SK-N-MC (cell line): ENCODE measurements around the gene ST3GAL4.

ENCODE experiments used
- DNase-seq: peaks from one replicate; pipeline ENCODE4 v3.0.0-alpha.2; 2011; ENCODE audit warnings: low read depth, low spot score
- H3K27ac ChIP-seq: fragments of 200-600 bp; sonication (generic); 2 replicates; pipeline ENCODE4 v1.5.1; 2016; ENCODE audit warnings: mixed run types
- H3K36me3 ChIP-seq: fragments of 200-600 bp; sonication (generic); 2 replicates; pipeline ENCODE4 v1.6.1; 2017; ENCODE audit warnings: antibody characterized with exemption, low read length, mixed read lengths; ENCODE audit not compliant: insufficient read depth
- H3K4me3 ChIP-seq: fragments of 200-600 bp; sonication (generic); 2 replicates; pipeline ENCODE4 v1.5.1; 2016
- H3K9ac ChIP-seq: fragments of 200-600 bp; sonication (generic); 2 replicates; pipeline ENCODE4 v1.8.0; 2017; ENCODE audit warnings: mixed run types, mixed read lengths; ENCODE audit not compliant: insufficient read length
- H3K9me3 ChIP-seq: fragments of 200-600 bp; sonication (generic); 2 replicates; pipeline ENCODE4 v1.6.1; 2017; ENCODE audit warnings: low read depth, mild to moderate bottlenecking, antibody characterized with exemption, low read length, moderate library complexity, mixed read lengths
- EZH2 ChIP-seq: fragments of 200-600 bp; sonication (generic); IDR thresholded peaks from one replicate; pipeline ENCODE4 v1.6.1; 2017; ENCODE audit warnings: antibody characterized with exemption
- FOXP2 ChIP-seq: optimal IDR thresholded peaks from 2 replicates; pipeline ENCODE3; 2011; ENCODE audit warnings: mild to moderate bottlenecking, moderate library complexity; ENCODE audit not compliant: insufficient read depth; ENCODE audit errors: extremely low read length, control extremely low read depth
- POLR2AphosphoS5 ChIP-seq: IDR thresholded peaks from 2 replicates; pipeline ENCODE4 v1.6.1; 2012; ENCODE audit warnings: mild to moderate bottlenecking, low read depth, low read length, borderline replicate concordance

Gene ST3GAL4

DNA sequence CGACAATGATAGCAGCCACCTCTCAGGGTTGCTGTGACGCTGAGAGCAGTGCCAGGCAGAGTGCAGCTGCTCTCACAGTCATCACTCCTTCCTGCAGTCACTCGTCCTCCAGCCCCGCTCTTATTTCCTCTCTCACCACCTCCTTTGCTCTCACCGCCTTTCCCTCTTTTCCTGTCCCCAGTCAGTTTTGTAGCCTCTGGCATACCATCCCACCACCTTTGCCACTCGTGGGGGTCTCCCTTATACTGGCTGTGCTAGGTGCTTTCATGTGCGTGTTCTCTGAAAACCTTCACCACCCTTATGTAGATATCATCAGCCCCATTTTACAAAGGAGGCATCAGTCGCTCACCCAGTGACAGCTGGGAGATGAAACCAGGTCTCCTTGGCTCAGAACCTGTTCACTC lies 19.3 kb upstream of the ST3GAL4 start:
- Histone ChIP-seq H3K4me3 (no peak overlapping the region), H3K27ac (no peak overlapping the region), H3K36me3 (no peaks in the 10 kb centered on the region), H3K9me3 (no peaks in the 10 kb centered on the region), H3K9ac (no peak overlapping the region)
- TF ChIP-seq POLR2AphosphoS5 (no peak), FOXP2 (no peak), EZH2 (no peak)
- no peak for DNase-seq

DNA sequence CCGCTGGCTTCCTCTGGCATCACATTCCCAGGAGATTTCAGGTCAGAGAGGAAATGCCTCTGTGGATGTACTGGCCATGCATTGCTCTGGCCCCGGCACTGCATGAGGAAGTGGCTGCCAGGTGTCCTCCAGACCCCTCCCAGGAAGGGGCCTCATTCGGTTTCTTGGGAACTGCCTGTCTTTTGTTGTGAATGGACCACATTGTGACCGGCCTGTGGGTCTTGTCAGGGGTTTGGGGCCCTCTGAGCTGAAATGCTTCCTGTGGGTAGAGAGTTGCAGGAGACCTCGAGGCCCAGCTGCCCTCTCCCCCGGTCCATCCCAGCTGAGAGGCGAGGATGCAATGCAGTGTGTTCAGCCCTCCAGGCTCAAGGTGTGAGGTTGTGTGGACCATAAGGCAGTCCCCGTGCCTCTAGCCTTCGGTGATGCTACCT lies 18.8 kb upstream of the ST3GAL4 start:
- H3K9me3 ChIP-seq = no peaks in the 10 kb centered on the region
- H3K36me3 ChIP-seq = 0 out of 2 replicates have a peak, but pooled peaks cover 3% of the 10 kb centered on the region
- H3K27ac ChIP-seq = no peak overlapping the region
- DNase-seq = no peak
- no peak overlapping the region for H3K4me3 ChIP-seq
- TF ChIP-seq FOXP2 (no peak), EZH2 (no peak)
- no peak overlapping the region for H3K9ac ChIP-seq

DNA sequence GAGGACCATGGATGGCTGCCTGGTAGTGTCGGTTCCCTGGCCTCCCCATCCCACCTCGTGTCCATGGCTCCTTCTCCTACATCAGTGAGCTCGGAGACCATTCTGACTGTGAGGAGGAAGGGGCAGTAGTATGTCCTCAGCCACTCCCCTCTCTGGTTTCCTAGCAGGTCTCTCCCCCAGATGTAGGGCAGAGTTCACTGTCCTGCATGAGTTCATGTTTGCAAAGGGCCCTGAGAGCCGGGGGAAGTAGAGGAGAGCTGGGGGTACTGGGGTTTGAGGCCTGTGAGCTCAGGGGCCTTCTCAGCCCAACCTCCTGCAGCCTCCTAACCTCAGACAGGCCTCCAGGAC lies 18.4 kb upstream of the ST3GAL4 start:
- Histone ChIP-seq H3K9me3 (no peaks in the 10 kb centered on the region), H3K36me3 (0 out of 2 replicates have a peak, but pooled peaks cover 3% of the 10 kb centered on the region), H3K27ac (no peak overlapping the region), H3K9ac (no peak overlapping the region), H3K4me3 (no peak overlapping the region)
- no peak for DNase-seq
- TF ChIP-seq EZH2 = no peak
- TF ChIP-seq POLR2AphosphoS5 = no peak
- TF ChIP-seq FOXP2 = no peak

DNA sequence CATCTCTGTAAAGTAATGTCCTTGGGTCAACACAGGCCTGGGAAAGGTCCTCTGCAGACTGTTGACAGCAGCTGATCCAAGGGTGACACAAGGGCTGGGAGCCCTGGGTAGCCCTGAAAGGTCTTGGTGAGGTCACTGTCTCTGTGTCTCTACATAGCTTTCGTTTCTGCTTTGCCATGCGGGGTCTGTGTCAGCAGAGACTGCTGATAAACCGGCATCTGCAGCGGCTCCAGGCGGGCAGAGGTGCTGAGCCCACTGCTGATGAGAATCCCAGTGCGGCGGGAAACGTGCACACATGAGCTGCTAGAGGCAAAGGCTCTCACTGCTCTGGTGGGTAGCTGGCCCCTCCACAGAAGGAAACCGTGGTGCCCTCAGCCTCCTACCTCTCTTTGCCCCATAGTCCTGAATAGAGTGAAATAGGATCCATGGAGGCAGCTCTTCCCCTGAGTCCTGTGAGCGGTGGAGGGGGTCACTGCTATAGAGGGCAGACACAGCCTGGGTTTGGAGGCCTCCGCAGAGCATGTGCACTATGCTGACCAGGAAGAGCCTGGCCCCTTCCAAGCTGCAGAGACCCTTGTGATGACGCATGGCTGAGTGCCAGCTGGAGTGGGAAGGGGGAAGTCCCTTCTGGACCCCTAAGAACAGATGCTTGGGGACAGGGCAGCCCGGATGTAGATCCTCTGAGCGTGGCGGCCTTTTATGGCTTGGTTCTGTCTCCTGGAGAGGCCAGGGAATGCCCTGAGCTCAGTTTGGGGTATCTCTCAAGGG lies 17.8 kb upstream of the ST3GAL4 start:
- TF ChIP-seq FOXP2 = no peak
- no peak for TF ChIP-seq EZH2
- TF ChIP-seq POLR2AphosphoS5 = no peak
- Histone ChIP-seq H3K9ac (no peak overlapping the region), H3K4me3 (no peak overlapping the region), H3K9me3 (no peaks in the 10 kb centered on the region), H3K27ac (no peak overlapping the region), H3K36me3 (0 out of 2 replicates have a peak, but pooled peaks cover 3% of the 10 kb centered on the region)
- DNase-seq = no peak

DNA sequence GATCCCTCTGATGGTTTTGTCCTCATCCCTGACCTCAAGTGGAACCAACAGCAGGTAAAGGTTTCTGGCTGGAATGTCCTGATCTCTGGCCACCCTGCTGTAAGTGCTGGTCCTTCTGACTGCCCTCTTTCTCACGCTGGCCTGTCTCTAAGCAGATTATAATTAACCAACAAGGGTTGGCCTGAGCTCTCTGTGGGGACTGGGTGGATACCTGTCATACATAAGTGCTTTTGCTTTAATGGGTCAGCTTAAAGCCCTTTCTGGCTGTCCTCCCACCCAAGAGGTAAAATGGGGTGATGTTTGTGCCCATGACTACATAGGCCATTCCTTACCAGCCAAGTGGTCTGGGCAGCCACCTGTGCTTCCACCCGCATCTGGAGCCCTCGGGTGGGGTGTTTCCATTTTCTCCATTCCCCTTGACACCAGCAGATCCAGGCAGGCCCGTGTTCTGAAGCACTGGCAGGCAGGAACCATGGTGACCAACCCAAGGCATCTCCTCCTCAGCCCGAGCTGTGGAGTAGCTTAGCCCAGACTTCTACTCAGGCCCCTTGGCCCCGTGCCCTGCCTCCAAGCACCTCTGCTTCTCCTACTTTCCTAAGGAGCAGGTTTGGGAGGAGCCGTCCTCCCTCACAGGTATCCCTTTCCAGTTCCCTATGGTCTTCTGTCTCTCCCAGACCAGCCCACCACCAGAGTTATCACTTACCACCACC lies 17.0 kb upstream of the ST3GAL4 start:
- TF ChIP-seq EZH2 = no peak
- TF ChIP-seq POLR2AphosphoS5 = no peak
- TF ChIP-seq FOXP2 = no peak
- H3K9me3 ChIP-seq = no peaks in the 10 kb centered on the region
- H3K4me3 ChIP-seq = no peak overlapping the region
- 0 out of 2 replicates have a peak, but pooled peaks cover 3% of the 10 kb centered on the region for H3K36me3 ChIP-seq
- H3K9ac ChIP-seq = no peak overlapping the region
- H3K27ac ChIP-seq = no peak overlapping the region
- DNase-seq = no peak

DNA sequence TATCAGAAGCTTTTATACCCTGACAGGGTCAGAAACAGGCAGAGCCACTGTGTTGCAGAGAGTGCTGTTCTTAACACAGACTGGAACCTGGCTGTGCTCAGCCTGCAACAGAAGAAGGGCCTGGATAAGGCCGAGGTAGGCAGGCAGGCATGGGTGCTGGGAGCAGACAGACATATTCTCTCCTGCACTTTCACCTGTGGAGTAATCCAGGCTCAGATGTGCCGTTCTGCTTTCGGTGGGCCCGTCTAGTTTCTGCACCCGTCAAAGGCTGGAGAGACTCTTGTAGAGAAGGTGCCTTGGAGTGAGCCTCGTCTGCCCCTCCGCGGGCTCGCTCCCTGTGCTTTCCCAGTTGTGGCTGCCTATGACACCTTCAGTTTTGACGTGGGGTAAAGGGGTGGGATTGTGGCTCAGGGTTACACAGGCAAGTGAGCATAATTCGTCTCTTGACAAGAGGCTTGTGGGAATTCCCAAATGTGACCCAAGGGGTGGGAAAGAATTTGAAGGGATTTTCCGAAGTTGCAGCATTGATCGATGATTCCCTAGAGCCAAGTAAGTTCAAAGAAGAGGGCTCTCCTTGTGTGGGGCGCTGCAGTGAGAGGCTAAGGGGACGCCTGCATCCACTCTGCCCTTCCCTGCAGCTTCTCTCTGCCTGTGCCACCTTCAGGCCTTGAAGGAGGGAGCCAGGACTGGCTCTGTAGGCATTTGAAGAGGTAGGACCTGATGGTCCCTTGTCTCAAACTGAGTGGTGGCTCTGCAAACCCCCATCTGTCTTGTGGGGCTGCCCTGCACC lies 16.2 kb upstream of the ST3GAL4 start:
- no peak overlapping the region for H3K9ac ChIP-seq
- TF ChIP-seq EZH2 (no peak), POLR2AphosphoS5 (no peak), FOXP2 (no peak)
- H3K4me3 ChIP-seq = no peak overlapping the region
- DNase-seq = no peak
- 0 out of 2 replicates have a peak, but pooled peaks cover 3% of the 10 kb centered on the region for H3K36me3 ChIP-seq
- no peaks in the 10 kb centered on the region for H3K9me3 ChIP-seq
- H3K27ac ChIP-seq = no peak overlapping the region

DNA sequence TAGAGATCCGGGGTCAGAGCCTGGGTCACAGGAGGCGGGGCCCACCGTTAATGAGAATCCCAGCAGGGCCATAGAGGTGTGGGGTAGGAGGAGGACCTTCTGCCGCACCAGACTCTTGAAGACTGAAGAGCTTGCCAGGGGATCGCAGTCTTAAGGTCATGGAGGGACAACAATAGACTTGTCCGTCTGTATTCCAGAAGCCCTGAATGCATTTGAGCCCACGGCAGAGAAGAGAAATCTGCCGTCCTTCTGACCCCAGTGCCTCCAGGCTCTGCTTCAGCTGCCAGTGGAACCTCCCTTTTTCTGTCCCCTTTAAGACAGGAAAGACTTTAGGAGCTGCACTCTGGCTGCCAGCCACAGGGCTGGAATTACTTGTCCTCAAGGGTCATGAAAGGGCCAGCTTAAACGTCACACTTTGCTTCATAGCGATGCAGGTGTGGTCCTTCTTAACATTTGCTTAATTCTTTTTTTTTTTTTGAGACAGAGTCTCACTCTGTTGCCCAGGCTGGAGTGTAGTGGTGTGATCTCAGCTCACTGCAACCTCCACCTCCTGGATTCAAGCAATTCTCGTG lies 15.5 kb upstream of the ST3GAL4 start:
- H3K9ac ChIP-seq = no peak overlapping the region
- DNase-seq = no peak
- H3K4me3 ChIP-seq = no peak overlapping the region
- TF ChIP-seq POLR2AphosphoS5 (no peak), FOXP2 (no peak), EZH2 (no peak)
- 0 out of 2 replicates have a peak, but pooled peaks cover 3% of the 10 kb centered on the region for H3K36me3 ChIP-seq
- no peak overlapping the region for H3K27ac ChIP-seq
- no peaks in the 10 kb centered on the region for H3K9me3 ChIP-seq

DNA sequence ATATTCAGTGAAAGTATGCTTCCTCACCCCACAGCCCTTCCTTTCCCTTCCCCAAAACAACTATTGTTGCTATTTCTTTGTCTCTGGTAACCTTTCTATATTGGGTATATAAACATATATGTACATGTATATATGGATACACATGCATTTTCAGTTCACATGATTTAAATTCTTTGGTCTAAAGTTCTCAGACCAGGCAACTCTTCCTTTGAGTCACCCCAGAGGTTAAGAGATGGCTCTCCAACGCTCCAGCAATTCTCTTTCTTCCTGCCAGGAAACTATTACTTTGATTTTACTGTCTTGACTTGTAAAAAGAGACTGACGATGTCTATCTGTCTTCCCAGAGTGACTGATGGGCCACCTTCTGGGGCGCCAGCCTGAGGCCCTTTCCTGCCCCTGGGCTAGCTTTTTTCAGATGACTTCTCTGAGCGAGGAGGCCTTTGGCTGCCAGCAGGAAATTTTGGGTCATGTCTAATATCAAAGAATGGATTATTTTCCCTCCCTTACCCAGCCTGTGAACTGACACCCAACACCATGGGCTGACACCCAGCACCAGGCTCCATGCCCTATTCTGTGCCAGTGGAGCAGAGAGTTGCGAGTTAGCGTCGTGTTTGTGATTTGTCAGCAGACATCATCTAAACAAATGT lies 14.4 kb upstream of the ST3GAL4 start:
- peak overlapping the region; percentile 46 for H3K4me3 ChIP-seq

More for the DNA sequence above, 14.4 kb upstream of the ST3GAL4 start:
- H3K9ac ChIP-seq = no peak overlapping the region
- no peaks in the 10 kb centered on the region for H3K9me3 ChIP-seq
- TF ChIP-seq POLR2AphosphoS5 (no peak), FOXP2 (no peak), EZH2 (no peak)
- H3K36me3 ChIP-seq = 0 out of 2 replicates have a peak, but pooled peaks cover 3% of the 10 kb centered on the region
- no peak for DNase-seq
- peak overlapping the region; percentile 90 for H3K27ac ChIP-seq
